Bronchial epithelial cell (primary cell): ENCODE data around the gene SIRT3. TPM values are rescaled to one million over a fixed set of nuclear protein-coding genes. Genes with fewer than 3 reads are reported as not detected.

ENCODE experiments used
- DNase-seq: peaks from one replicate; pipeline ENCODE4 v3.0.0-alpha.2; 2010; ENCODE audit warnings: low read depth
- FAIRE-seq: peaks from 2 replicates; lab custom pipeline; 2011; peaks lifted over from hg19 to GRCh38; lab: Jason Lieb, UNC
- H3K27me3 ChIP-seq: 2 replicates; pipeline ENCODE4 v1.5.1; 2011; ENCODE audit warnings: low read length; ENCODE audit not compliant: control insufficient read depth, insufficient read depth
- H3K36me3 ChIP-seq: 2 replicates; pipeline ENCODE4 v1.5.1; 2011; ENCODE audit warnings: low read length; ENCODE audit not compliant: control insufficient read depth, insufficient read depth
- H3K4me3 ChIP-seq: 2 replicates; pipeline ENCODE4 v1.5.1; 2011; ENCODE audit warnings: mild to moderate bottlenecking, low read depth, low read length, control low read depth
- total RNA-seq: library from RNA; depleted of rRNA; stranded (reverse); fragments of >200 nt; gene quantifications from 2 replicates; pipeline ENCODE4 v1.2.1, GENCODE V29; 2014
- TF ChIP-seq, protein P1 (sequence below): IDR thresholded peaks from 2 replicates; pipeline ENCODE4 v1.5.1; 2011; ENCODE audit warnings: mild to moderate bottlenecking, moderate library complexity, low read length, control low read depth, inconsistent platforms; ENCODE audit not compliant: insufficient read depth, severe bottlenecking

The SIRT3 gene
- total RNA-seq, 1 donor from 2014 or later, result 7.9 TPM

DNA sequence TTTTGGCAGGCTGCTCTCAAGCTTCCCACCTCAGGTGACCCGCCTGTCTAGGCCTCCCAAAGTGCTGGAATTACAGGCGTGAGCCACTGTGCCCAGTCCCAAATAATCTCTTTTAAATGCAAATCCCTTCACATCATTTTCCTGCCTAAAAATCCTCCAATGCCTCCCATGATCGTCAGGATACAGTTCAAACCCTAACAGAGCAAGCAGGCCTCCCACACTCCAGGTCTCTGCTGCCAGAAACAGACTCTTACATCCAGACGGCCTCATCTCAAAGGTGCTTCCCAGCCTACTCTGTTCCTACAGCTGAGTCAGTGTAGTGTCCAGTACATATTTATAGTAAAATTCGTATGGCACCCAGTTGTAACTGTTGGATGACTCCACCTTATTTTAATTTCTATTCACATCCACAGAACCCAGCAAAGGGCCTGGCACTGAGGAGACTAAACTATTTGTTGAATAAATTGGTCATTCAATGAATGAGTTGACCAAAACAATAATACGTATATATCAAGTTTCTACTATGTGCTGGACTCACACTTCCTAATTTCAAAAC, 8.2 kb downstream of the SIRT3 start:
- FAIRE-seq (no peak), DNase-seq (no peak)
- Histone ChIP-seq H3K36me3 (peaks cover 1% of the 10 kb centered on the region), H3K27me3 (no peaks in the 10 kb centered on the region), H3K4me3 (no peak overlapping the region)
- TF ChIP-seq, protein P1, sequence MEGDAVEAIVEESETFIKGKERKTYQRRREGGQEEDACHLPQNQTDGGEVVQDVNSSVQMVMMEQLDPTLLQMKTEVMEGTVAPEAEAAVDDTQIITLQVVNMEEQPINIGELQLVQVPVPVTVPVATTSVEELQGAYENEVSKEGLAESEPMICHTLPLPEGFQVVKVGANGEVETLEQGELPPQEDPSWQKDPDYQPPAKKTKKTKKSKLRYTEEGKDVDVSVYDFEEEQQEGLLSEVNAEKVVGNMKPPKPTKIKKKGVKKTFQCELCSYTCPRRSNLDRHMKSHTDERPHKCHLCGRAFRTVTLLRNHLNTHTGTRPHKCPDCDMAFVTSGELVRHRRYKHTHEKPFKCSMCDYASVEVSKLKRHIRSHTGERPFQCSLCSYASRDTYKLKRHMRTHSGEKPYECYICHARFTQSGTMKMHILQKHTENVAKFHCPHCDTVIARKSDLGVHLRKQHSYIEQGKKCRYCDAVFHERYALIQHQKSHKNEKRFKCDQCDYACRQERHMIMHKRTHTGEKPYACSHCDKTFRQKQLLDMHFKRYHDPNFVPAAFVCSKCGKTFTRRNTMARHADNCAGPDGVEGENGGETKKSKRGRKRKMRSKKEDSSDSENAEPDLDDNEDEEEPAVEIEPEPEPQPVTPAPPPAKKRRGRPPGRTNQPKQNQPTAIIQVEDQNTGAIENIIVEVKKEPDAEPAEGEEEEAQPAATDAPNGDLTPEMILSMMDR, result no peak

DNA sequence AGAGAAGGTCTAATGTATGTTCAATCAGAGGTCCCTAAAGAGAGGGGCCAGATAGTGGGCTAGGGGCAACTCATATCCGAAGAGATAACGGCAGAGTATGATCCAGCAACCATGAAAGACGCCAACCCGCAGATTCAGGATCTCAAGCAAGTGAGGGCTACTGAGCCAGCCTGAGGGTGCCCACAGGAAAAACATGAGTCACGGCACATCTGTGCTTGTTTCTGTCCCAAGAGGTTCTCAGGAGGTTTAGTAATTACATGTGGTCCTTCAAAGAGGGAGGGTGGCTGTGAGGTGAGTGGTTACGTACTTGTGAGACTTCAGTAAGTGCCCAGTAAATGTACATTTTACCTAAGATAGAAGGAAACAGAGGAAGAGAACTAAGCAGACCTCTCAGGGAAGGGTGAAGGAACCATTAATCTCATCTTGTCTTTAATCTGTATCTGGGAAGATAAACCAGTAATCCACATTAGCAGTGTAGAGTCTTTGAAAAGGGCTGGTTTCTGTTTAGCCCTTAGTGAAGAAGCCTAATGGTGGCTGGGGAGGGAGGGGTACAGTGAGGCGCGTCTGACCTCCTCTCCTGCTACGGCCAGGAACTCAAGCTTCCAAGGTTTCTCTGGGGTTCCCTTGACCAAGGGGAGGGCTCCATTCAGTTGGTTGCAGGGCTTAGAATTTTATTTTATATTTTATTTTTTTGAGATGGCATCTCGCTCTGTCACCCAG, 10.2 kb downstream of the SIRT3 start:
- no peak overlapping the region for H3K4me3 ChIP-seq
- no peaks in the 10 kb centered on the region for H3K27me3 ChIP-seq
- FAIRE-seq (peak; percentile 60), DNase-seq (peak; percentile 71)
- TF ChIP-seq, protein P1, result no peak
- H3K36me3 ChIP-seq, result no peaks in the 10 kb centered on the region

DNA sequence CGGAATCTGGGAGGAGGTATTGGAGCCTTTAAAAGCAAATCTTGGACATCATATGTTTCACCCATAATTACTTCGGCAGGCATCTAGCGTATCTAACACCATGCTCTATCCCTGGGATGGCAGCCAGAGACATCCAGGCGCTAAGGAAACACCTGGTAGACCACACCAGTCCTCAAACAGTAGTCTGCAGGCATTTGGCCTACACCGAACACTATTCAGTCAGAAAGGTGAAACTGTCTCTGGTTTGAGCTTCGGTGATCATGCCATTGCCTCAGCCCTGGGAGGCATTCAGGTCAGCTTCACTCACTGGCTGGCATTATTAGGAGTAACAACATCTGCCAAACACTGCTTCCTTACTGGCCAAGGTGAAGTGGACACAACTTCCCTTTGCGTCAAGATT, 11.7 kb downstream of the SIRT3 start:
- no peak overlapping the region for H3K4me3 ChIP-seq
- FAIRE-seq (no peak), DNase-seq (no peak)
- no peaks in the 10 kb centered on the region for H3K27me3 ChIP-seq
- TF ChIP-seq, protein P1, result no peak
- H3K36me3 ChIP-seq, result no peaks in the 10 kb centered on the region

DNA sequence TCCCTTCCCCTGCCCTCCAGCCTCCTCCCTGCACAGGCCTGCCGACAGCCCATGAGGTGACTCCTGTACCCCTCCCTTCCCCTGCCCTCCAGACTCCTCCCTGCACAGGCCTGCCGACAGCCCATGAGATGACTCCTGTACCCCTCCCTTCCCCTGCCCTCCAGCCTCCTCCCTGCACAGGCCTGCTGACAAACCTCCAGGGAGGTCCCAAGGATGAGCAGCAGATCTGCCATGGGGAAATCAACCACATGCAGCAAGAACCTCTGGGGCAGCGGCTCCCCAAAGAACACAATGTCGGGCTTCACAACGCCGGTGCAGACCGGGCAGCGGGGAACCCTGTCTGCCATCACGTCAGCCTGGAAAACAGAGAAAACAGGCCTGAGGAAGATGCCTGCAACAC, 12.3 kb downstream of the SIRT3 start:
- TF ChIP-seq, protein P1, result no peak
- Histone ChIP-seq H3K27me3 (no peaks in the 10 kb centered on the region), H3K36me3 (no peaks in the 10 kb centered on the region), H3K4me3 (no peak overlapping the region)
- DNase-seq (no peak), FAIRE-seq (no peak)

DNA sequence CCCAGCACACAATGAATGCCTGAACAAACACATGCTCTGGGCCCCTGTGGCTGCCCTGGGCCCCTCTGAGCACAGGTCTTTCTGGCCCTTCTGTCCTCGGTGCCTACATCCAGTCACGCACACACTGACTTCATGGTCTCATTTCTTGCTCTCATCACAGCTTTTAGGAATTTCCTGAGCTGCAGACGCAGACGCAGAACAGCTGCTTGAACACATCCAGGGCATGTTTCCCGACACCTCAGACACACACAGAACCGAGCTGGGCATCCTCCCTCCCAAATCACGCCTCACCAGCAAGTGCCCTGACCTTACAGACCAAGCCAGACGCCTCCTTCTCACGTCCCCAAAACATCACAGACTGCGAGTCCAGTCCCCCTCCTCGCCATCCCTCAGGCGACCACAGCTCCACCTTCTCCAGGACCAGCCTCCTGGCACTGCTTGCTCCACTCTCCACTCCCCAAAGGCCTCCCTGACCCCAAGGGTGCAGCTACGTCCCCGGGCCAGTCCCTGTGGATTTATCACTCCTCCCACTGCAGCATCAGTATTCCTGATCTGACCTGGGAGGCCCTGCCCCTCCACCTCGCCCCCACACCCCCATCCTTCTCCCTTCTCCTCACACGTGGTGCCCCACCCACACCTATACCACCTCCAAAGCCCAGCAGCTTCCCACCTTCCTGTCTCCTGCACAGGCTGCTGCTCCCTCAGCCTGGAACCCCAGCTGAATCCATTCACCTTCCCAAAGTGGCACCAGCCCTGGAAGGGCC, 12.9 kb downstream of the SIRT3 start:
- DNase-seq (no peak), FAIRE-seq (no peak)
- no peaks in the 10 kb centered on the region for H3K27me3 ChIP-seq
- H3K36me3 ChIP-seq, result no peaks in the 10 kb centered on the region
- TF ChIP-seq, protein P1, result no peak
- H3K4me3 ChIP-seq, result no peak overlapping the region
